ENCODE data around the gene ANKRD1. TPM values are rescaled to one million over a fixed set of nuclear protein-coding genes. Genes with fewer than 3 reads are reported as not detected.
"Not testable (repeated sequence)": the region's sequence is repeated elsewhere in the genome, so short reads cannot be mapped to it uniquely, and the experiment has no call there.

ANKRD1 gene
- total RNA-seq, 3 donors from 2014 or later (not counting 1 experiment from before 2014, with no cell fraction given): not detected

GRCh38 chr10:90944749-90945148 lies 23.9 kb upstream of the ANKRD1 start:
- H3K4me3 Mint-ChIP-seq: no peak overlapping the region
- Histone ChIP-seq H3K4me3 (ENCODE audit: low read length) (no peak overlapping the region), H3K9me3 (ENCODE audit: control insufficient read depth, insufficient read depth, low read length) (no peaks in the 10 kb centered on the region), H3K4me1 (ENCODE audit: control insufficient read depth, insufficient read depth, low read length) (no peaks in the 10 kb centered on the region), H3K27me3 (ENCODE audit: control insufficient read depth, insufficient read depth, low read length) (no peaks in the 10 kb centered on the region), H3K27ac (ENCODE audit: low read length) (no peak overlapping the region), H3K36me3 (ENCODE audit: control insufficient read depth, insufficient read depth, low read length) (no peaks in the 10 kb centered on the region)
- no peak for TF ChIP-seq CTCF (IDR thresholded peaks at IDR 0.05)
- H3K4me1 Mint-ChIP-seq: no peaks in the 10 kb centered on the region
- H3K9me3 Mint-ChIP-seq: no peaks in the 10 kb centered on the region
- peaks cover 0 to 8% of the 10 kb centered on the region in 2 donors for H3K27me3 Mint-ChIP-seq (ENCODE audit: low read depth in 2 of 2)
- no peaks in the 10 kb centered on the region for H3K36me3 Mint-ChIP-seq
- no peak overlapping the region for H3K27ac Mint-ChIP-seq
- WGBS (ENCODE audit: insufficient coverage): no CpG with 5 or more reads among the region's 1 CpG
- ATAC-seq (no peak), DNase-seq (no peak)
- intact Hi-C loops (cut with micrococcal nuclease): no loop called here

- DNase-seq; ATAC-seq; H3K27me3 ChIP-seq (ENCODE audit: control insufficient read depth, insufficient read depth, low read length); H3K36me3 ChIP-seq (ENCODE audit: control insufficient read depth, insufficient read depth, low read length); H3K4me1 ChIP-seq (ENCODE audit: control insufficient read depth, insufficient read depth, low read length); H3K4me3 Mint-ChIP-seq; H3K27ac Mint-ChIP-seq; H3K4me3 ChIP-seq (ENCODE audit: low read length); H3K27me3 Mint-ChIP-seq (ENCODE audit: low read depth in 2 of 2); H3K9me3 ChIP-seq (ENCODE audit: control insufficient read depth, insufficient read depth, low read length); H3K4me1 Mint-ChIP-seq; H3K9me3 Mint-ChIP-seq; H3K27ac ChIP-seq (ENCODE audit: low read length); H3K36me3 Mint-ChIP-seq; intact Hi-C loops (cut with micrococcal nuclease): not testable (repeated sequence)
- 85% methylated on average over 3 of the region's 3 CpGs for WGBS (ENCODE audit: insufficient coverage)
Measured at GRCh38 chr10:90942980-90943379, 22.1 kb upstream of the ANKRD1 start.

GRCh38 chr10:90939648-90940047 lies 18.8 kb upstream of the ANKRD1 start:
- no peaks in the 10 kb centered on the region for H3K4me1 Mint-ChIP-seq
- no peaks in the 10 kb centered on the region for H3K36me3 Mint-ChIP-seq
- WGBS (ENCODE audit: insufficient coverage): 86% methylated on average over 6 of the region's 6 CpGs
- H3K27me3 Mint-ChIP-seq (ENCODE audit: low read depth in 2 of 2): peaks cover 0 to 3% of the 10 kb centered on the region in 2 donors
- Histone ChIP-seq H3K4me3 (ENCODE audit: low read length) (no peak overlapping the region), H3K27ac (ENCODE audit: low read length) (no peak overlapping the region), H3K9me3 (ENCODE audit: control insufficient read depth, insufficient read depth, low read length) (no peaks in the 10 kb centered on the region), H3K27me3 (ENCODE audit: control insufficient read depth, insufficient read depth, low read length) (no peaks in the 10 kb centered on the region), H3K4me1 (ENCODE audit: control insufficient read depth, insufficient read depth, low read length) (no peaks in the 10 kb centered on the region), H3K36me3 (ENCODE audit: control insufficient read depth, insufficient read depth, low read length) (no peaks in the 10 kb centered on the region)
- DNase-seq: no peak
- no peaks in the 10 kb centered on the region for H3K9me3 Mint-ChIP-seq
- no peak for ATAC-seq
- no peak overlapping the region for H3K27ac Mint-ChIP-seq
- no peak for TF ChIP-seq CTCF (IDR thresholded peaks at IDR 0.05)
- intact Hi-C loops (cut with micrococcal nuclease): no loop called here
- H3K4me3 Mint-ChIP-seq: no peak overlapping the region

GRCh38 chr10:90939116-90939515 lies 18.2 kb upstream of the ANKRD1 start:
- H3K27ac ChIP-seq (ENCODE audit: low read length): no peak overlapping the region
- H3K27me3 ChIP-seq (ENCODE audit: control insufficient read depth, insufficient read depth, low read length): no peaks in the 10 kb centered on the region
- Mint-ChIP-seq H3K4me3 (no peak overlapping the region), H3K36me3 (no peaks in the 10 kb centered on the region), H3K4me1 (no peaks in the 10 kb centered on the region), H3K9me3 (no peaks in the 10 kb centered on the region), H3K27ac (no peak overlapping the region), H3K27me3 (ENCODE audit: low read depth in 2 of 2) (peaks cover 0 to 3% of the 10 kb centered on the region in 2 donors)
- no peaks in the 10 kb centered on the region for H3K9me3 ChIP-seq (ENCODE audit: control insufficient read depth, insufficient read depth, low read length)
- 90% methylated on average over 1 of the region's 1 CpG for WGBS (ENCODE audit: insufficient coverage)
- no peak for DNase-seq
- no peaks in the 10 kb centered on the region for H3K36me3 ChIP-seq (ENCODE audit: control insufficient read depth, insufficient read depth, low read length)
- H3K4me3 ChIP-seq (ENCODE audit: low read length): no peak overlapping the region
- ATAC-seq: no peak
- TF ChIP-seq CTCF (IDR thresholded peaks at IDR 0.05): no peak
- no peaks in the 10 kb centered on the region for H3K4me1 ChIP-seq (ENCODE audit: control insufficient read depth, insufficient read depth, low read length)
- intact Hi-C loops (cut with micrococcal nuclease): no loop called here

Measured in natural killer cell (primary cell).